ENCODE results near the gene SPACDR.
A peak's percentile ranks its signal among the peaks of the same experiment; 100 is the strongest.

SPACDR gene

GRCh38 chr7:100484673-100485045 is 20.6 kb upstream of the SPACDR start:
- no peak for DNase-seq

DNA sequence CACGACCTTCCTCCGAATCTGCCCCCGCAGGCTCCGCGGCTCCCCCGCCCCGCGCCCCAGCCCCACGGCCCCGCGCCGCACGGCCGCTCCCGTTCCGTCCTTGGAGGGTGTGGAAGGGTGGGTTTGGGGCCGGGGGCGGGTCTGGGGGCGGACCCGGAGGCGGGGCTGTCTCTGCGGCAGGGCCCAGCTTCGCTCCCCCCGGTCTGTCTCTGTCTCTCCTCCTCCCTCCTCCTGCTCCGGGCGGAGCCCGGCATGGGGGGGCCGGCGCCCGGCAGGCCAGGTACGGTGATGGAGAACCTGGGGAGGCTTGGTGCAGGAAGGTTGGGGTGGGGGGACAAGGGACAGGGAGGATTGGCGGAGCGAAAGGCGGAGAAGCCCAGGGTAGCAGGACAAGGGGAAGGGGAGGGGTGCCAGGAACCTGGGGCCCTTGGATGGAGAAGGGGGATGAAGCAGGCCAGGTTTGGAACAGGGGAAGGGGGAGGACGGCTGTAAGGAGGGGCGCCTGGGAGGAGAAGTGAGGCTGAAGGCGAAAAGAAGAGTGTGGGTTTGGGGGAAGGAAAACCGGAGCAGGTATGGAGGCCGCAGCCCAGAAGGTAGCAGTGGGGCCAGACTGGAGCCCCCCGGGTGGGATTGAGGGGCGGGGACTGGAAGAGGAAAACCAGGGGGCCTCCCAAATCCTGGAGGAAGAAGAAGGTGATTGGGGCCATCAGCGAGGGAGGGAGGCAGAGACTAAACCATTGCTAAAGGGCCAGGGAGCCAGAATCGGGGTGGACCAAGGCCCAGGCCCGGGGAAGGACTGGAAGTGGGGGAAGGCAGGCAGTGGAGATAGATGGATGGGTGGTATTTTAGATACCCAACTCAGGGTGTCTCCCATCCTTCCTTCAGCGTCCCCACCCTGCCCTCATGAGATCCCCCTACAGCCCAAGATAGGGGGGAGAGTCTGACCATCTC is 19.9 kb upstream of the SPACDR start, which contains the start of gene NYAP1:
NYAP1 (plus strand) TSS at position 206 of the 951 bp plus-strand sequence. CDS start 1,385 bp downstream, outside the sequence.
- DNase-seq = peak in 1 of 2 experiments; percentile 39

- peak in 1 of 2 experiments; percentile 53 for DNase-seq
These were observed 19.1 kb upstream of the SPACDR start for GRCh38 chr7:100483090-100483721.

DNA sequence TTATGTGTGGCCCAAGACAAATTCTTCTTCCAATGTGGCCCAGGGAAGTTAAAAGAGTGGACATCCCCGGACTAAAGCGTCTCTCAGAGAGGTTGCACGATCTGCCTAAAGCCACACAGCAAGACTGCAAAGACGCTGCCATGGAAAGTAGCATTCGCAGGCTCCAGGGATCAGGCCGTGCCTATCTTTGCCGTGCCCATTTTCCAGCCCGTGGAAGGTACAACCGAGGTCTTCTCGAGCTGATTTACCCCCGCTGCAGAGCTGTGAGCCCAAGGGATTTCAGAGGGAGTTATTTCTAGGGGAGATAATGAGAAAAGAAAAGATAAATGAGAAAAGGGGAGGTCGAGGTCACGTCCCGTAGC is 18.6 kb upstream of the SPACDR start:
- DNase-seq = no peak

DNA sequence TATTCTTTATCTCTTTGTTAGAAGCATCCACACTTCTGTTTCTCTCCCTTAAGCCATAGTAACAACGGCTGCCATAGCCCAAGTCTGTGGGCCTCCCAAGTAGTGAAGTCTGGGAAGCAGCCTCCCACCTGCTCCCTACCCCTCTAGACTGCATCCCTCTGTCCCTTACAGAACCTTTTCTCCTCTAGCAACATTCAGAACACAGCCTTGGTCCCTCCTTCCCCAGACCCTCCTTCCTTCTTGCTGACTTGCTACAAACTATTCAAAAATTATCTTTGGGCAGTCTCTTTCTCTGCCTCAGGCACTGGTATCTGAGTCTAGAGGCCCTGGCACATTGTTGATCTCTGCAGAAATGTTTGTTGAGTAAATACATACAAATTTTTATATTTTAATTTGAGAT is 17.4 kb upstream of the SPACDR start:
- DNase-seq = no peak

DNA sequence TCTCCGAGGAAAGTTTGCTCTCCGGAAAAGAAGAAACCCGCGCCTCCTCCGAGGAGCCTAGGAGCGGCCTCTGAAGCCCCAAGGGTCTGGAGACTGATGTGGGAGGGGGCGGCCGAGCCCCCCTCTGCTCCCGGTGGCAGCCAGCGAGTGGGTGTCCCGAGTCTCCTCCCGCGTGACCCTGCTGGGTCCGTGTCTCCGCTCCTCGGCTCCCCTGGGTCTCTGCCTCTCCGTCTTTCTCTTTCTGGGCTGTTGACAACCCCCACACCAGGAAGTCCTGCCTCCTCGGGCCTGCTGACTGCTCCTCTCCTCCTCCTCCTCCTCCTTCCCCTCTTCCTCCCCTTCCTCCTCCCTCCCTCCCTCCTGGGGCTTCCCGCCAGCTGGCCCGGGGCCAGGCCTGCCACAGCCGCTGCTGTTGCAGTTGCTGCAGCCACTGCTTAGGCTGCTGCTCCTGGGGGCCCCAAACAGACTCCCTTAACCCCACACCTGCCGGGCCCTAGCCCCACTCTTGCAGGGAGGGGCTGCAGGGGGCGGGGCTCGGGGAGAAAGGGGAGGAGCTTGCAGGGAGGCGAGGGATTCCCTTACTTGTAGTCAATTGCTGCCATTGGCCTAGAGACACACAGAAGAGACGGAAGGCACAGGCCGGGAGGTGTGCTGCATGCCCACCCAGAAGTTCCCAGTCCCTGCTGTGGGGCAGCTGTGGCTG is 15.0 kb upstream of the SPACDR start, which contains the start of gene TSC22D4:
TSC22D4 (minus strand) TSS at position 257 of the 703 bp plus-strand sequence. CDS start 1,176 bp downstream, outside the sequence.
- DNase-seq = peak; percentile 76 to 84

GRCh38 chr7:100477871-100478267 is 13.8 kb upstream of the SPACDR start:
- DNase-seq = no peak

DNA sequence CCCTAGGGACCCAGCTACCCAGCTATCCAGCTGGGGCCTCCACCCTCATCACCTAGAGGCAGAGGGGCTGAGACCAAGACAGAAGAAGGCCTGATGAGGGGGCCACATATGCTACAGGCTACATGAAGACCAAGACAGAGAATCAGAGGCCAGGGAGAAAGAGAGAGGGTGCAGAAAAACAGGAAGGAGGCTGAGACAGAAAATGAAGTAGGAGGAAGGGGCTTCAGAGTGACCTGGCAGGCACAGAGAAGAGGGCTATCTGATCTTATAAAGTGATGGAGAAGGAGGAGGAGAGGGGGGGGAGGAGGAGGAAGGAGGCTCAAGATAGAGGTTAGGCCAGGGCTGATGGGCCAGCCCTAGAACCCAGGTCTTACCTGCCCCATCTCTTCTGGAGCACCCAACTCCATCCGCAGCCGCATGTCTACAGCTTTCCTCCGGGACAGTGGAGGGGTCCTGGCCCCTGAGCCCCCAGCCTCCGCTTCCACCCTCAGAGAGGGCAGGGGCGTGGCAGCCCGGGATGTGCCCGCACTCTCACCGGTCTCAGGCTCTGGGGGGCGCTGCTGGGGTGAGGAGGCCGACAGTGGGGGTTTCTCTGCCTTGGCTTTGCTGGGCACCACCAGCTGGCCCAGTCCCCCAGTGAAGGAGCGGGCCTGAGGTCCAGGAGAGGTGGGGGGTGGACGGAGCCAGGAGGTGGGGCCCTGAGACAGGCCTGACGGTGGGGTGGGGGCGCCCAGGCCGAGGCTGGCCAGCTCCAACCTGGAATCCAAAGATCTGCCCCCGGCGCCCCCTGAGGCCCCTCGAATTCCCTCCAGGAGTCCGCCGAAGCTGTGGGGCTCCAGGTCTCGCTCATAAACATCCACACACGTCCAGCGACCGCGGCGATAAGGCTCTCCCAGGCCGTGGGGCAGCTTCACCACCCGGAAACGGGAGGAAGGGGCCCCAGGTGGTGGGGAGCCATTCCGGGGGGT is 13.1 kb upstream of the SPACDR start:
- no peak for DNase-seq

GRCh38 chr7:100476101-100476780 is 12.2 kb upstream of the SPACDR start:
- no peak for DNase-seq

DNA sequence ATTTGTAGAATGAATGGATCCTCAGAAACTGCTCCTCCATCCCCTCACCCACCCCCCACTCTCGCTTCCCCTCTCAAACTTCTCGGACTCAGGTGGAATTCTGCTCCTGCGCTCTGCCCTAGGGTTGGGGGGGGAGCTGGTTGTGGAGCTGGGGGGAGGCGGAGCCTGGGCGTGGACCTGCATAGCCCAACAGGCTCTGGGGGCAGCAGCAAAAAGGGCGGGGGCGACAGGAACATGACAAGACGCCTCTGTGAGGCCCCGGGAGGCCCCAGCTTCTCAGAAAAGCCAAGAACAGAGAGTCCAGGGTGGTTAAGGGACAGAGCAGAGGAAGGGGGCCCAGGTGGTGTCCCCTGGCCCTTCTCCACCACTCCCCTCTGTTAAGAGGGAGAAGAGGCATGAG is 11.5 kb upstream of the SPACDR start:
- no peak for DNase-seq

GRCh38 chr7:100472854-100473499 is 8.9 kb upstream of the SPACDR start:
- DNase-seq = no peak

DNA sequence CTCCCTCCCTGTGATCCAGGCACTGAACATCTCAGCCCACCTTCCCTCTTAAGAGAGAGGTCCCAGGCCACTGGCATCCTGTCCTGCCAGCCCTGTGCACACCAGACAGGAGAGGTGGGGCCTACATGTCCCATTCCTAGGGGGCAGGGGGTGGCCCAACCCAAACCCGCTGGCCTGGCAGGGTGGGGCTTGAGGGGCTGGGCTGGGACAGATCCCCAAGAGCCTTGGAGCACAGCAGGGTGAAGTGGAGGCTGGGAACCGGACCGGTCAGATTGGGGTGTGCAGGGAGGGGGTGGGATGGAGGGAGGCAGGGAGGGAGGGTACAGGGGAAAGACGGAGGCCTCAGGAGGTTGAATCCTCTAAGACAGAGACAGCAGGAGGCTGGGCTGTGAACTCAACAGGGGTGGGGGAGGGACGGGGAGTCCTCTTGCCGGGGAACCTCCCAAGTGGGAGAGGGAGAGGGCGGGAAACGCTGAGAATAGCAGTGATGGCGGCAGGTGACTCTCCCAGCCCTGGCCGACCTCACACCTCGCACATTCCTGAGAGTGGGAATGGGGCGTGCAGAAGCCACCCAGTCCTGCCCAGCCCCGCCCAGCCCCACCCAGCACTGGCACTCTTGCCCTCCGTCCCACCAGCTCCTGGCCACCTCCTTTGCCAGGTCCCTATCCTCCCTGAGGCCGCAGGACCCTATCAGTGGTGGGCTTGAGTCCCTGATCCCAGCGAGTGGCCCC is 8.2 kb upstream of the SPACDR start:
- no peak for DNase-seq

- no peak for DNase-seq
These were observed 7.0 kb upstream of the SPACDR start for GRCh38 chr7:100471021-100471420.

DNA sequence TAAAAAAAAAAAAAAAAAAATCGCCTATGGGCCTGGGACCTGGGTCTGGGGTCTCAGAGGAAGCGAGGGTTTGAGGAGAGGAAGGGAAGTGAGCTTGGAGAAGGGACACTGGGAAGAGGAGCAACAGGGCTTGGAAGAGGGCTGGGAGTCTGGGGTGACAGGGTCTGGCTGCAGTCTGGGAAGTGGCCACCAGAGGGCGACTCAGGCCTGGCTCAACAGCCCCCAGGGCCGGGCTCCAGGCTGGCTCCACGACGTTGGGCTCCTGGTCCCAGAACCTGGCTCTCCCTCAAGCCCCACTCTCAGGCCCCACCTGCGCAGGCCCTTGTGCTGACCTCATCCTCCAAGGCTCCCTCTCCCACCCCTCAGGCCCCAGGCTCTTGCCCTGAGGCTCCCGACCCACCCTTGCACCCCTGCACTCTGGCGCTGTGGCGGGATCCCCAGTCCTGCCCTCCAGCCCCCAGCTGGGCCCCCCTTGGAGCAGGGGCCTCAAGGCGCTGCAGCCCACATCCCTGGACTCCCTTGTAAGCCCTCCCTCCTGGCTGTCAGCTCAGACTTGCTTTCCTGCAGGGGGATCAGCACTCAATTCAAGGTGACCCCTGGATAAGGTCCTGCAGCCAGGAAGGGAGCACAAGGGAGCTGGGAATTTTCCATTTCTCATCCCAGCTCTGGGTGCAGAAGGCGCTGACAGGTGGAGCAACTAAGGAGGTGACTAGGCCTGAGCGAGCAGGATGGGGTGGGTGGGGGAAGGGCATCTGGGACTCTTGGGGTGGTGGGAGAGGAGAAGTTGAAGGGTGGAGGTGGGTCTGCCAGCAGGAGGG is 5.4 kb upstream of the SPACDR start:
- DNase-seq = peak; percentile 17 to 63

GRCh38 chr7:100467638-100468373 is 3.7 kb upstream of the SPACDR start:
- DNase-seq = no peak

DNA sequence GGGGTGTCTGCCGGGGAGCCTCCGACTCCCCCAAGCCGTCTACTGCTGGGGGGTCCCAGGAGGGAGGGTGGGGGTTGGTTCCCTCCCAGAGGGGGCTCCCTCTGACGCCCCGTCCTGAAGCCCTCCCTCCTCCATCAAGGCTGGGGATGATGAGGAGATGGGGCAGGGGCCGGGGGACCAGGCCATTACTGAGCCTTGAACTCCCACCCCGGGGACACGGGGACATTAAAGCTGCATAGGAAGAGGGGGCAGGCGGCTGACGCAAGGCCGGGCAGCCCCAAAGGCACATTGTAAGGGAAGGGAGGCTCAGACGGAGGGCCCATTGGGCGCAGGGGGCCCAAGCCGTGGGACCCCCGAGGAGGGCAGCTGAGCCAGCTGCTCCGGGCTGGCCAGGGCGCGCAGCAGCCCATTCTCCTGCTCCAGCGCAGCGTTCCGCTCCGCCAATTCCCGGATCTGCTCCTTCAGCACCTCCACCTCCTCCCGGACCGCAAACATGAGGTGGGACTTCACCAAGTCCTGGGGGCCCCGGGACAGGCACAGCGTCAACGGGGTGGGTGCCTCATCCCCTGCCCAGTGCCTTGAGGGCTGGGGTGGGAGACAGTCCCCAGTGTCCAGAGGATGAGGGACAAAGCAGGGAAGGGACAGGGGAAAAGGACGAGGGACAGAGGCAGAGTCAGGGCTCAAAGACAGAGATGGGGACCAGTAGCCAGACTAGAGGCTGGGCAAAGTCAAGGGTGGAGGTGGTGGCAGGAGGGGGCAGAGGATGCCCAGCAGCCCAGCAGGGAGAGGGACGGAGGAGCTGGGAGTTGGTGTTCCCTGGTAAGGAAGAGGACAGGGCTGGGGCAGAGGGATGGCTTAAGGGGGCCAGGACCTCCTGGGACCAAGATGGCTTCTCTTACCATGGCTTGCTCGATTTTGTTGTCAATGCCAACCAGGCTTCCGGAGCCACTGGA is 2.9 kb upstream of the SPACDR start:
- no peak for DNase-seq

DNA sequence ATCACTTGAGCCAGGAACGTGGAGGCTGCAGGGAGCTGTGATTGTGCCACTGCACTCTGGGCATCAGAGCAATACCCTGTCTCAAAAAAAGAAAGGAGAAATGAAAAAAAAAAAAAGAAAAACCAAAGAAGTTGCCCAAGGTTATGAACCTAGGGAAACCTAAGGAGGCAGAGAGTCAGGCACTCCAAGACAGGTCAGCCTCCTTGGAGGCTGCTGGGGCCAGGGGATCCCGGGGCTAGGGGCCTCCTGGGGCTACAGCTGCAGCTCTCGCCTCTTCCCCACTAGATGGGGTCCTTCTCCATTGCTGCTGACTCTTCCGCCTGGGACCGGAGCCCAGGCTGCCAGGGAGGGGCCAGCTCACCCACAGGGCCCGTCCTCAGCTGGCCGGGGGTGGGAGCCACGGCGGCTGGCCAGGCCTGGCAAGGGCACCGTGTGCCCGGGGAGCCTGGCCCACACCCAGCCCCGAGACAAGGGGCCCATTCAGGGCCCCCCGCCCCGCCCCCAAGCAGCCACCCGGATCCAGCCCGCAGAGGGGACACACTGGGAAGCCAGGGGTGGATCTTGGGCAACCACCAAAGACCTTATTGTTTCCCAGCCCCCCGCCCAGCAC is 1.7 kb upstream of the SPACDR start:
- DNase-seq = peak; percentile 14 to 76

All from NCI-H524 (cell line).